ENCODE results near the gene ADAM8. TPM values are rescaled to one million over a fixed set of nuclear protein-coding genes. Genes with fewer than 3 reads are reported as not detected.
"Not testable (repeated sequence)": the region's sequence is repeated elsewhere in the genome, so short reads cannot be mapped to it uniquely, and the experiment has no call there.

The ADAM8 gene
- total RNA-seq, 1 experiment from 2014 or later: 3.7 TPM

DNA sequence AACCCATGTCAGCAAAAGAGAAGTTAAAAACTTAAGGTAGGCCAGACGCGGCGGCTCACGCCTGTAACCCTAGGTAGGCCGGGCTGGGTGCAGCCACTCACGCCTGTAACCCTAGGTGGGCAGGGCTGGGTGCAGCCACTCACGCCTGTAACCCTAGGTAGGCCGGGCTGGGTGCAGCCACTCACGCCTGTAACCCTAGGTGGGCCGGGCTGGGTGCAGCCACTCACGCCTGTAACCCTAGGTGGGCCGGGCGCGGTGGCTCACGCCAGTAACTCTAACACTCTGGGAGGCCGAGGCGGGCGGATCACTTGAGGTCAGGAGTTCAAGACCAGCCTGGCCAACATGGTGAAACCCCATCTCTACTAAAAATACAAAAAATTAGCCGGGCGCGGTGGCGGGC lies 54.9 kb downstream of the ADAM8 start:
- H3K36me3 ChIP-seq (ENCODE audit: control insufficient read depth, insufficient read depth, low read length); POLR2A ChIA-PET; H3K4me3 ChIP-seq (ENCODE audit: low read depth in 2 of 2, low read length in 2 of 2); H3K4me1 ChIP-seq (ENCODE audit: control insufficient read depth, insufficient read depth, low read length); H3K27ac ChIP-seq (ENCODE audit: low read length); BruUV-seq (replicated peaks); ATAC-seq; H3K9me3 ChIP-seq (ENCODE audit: control insufficient read depth, insufficient read depth, low read depth, low read length); intact Hi-C loops (cut with micrococcal nuclease; ENCODE audit: unreplicated experiment); DNase-seq (ENCODE audit: low read depth, low spot score); H3K27me3 ChIP-seq (ENCODE audit: control insufficient read depth, insufficient read depth, low read length); CTCF ChIA-PET; in situ Hi-C loops (cut with HindIII; ENCODE audit: low pct_unique_long_range_greater_than_20kb, low sequenced_read_pairs): not testable (repeated sequence)

GRCh38 chr10:133221331-133221730 lies 55.3 kb downstream of the ADAM8 start:
- ATAC-seq (no peak), DNase-seq (ENCODE audit: low read depth, low spot score) (no peak)
- H3K27me3 ChIP-seq (ENCODE audit: control insufficient read depth, insufficient read depth, low read length): no peaks in the 10 kb centered on the region
- no peaks in the 10 kb centered on the region for H3K9me3 ChIP-seq (ENCODE audit: control insufficient read depth, insufficient read depth, low read depth, low read length)
- POLR2A ChIA-PET: no interaction called here
- intact Hi-C loops (cut with micrococcal nuclease; ENCODE audit: unreplicated experiment): no loop called here
- TF ChIP-seq SIN3A (IDR thresholded peaks at IDR 0.05; ENCODE audit: borderline replicate concordance, insufficient read depth, low read depth, low read length) (no peak), CTCF (IDR thresholded peaks at IDR 0.05) (no peak), TCF7L2 (IDR thresholded peaks at IDR 0.05; ENCODE audit: low read depth, low read length) (no peak), POLR2AphosphoS5 (IDR thresholded peaks at IDR 0.05; ENCODE audit: low read depth, low read length) (no peak)
- TF ChIP-seq, protein P1, sequence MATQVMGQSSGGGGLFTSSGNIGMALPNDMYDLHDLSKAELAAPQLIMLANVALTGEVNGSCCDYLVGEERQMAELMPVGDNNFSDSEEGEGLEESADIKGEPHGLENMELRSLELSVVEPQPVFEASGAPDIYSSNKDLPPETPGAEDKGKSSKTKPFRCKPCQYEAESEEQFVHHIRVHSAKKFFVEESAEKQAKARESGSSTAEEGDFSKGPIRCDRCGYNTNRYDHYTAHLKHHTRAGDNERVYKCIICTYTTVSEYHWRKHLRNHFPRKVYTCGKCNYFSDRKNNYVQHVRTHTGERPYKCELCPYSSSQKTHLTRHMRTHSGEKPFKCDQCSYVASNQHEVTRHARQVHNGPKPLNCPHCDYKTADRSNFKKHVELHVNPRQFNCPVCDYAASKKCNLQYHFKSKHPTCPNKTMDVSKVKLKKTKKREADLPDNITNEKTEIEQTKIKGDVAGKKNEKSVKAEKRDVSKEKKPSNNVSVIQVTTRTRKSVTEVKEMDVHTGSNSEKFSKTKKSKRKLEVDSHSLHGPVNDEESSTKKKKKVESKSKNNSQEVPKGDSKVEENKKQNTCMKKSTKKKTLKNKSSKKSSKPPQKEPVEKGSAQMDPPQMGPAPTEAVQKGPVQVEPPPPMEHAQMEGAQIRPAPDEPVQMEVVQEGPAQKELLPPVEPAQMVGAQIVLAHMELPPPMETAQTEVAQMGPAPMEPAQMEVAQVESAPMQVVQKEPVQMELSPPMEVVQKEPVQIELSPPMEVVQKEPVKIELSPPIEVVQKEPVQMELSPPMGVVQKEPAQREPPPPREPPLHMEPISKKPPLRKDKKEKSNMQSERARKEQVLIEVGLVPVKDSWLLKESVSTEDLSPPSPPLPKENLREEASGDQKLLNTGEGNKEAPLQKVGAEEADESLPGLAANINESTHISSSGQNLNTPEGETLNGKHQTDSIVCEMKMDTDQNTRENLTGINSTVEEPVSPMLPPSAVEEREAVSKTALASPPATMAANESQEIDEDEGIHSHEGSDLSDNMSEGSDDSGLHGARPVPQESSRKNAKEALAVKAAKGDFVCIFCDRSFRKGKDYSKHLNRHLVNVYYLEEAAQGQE (IDR thresholded peaks at IDR 0.05; ENCODE audit: insufficient read depth in 1 of 2, low read depth in 2 of 2, low read length in 1 of 2): no peak
- no peaks in the 10 kb centered on the region for H3K36me3 ChIP-seq (ENCODE audit: control insufficient read depth, insufficient read depth, low read length)
- in situ Hi-C loops (cut with HindIII; ENCODE audit: low pct_unique_long_range_greater_than_20kb, low sequenced_read_pairs): no loop called here
- CTCF ChIA-PET: no interaction called here
- no peak overlapping the region for H3K4me3 ChIP-seq (ENCODE audit: low read depth in 2 of 2, low read length in 2 of 2)
- no peaks in the 10 kb centered on the region for H3K4me1 ChIP-seq (ENCODE audit: control insufficient read depth, insufficient read depth, low read length)
- no TSS peak for BruUV-seq (replicated peaks)
- no peak overlapping the region for H3K27ac ChIP-seq (ENCODE audit: low read length)

DNA sequence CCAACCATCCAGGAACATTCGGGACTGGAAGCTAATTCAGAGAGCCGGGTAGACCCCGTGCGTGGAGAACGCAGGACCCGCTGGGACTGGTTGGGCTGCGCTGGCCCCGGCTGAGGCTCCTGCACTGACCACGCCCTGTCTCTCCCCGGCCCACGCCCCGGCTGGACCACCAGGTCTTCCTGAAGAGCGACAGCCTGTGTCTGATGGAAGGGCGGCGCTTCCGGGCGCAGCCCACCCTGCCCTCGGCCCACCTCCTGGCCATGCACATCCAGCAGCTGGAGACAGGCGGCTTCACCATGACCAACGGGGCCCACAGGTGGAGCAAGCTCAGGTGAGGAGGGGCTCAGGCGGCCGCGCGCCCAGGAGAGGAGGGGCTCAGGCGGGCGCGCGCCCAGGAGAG lies 56.9 kb downstream of the ADAM8 start:
- in situ Hi-C loops (cut with HindIII; ENCODE audit: low pct_unique_long_range_greater_than_20kb, low sequenced_read_pairs): no loop called here
- Histone ChIP-seq H3K27ac (ENCODE audit: low read length) (no peak overlapping the region), H3K27me3 (ENCODE audit: control insufficient read depth, insufficient read depth, low read length) (no peaks in the 10 kb centered on the region), H3K4me1 (ENCODE audit: control insufficient read depth, insufficient read depth, low read length) (no peaks in the 10 kb centered on the region), H3K9me3 (ENCODE audit: control insufficient read depth, insufficient read depth, low read depth, low read length) (no peaks in the 10 kb centered on the region), H3K4me3 (ENCODE audit: low read depth in 2 of 2, low read length in 2 of 2) (no peak overlapping the region), H3K36me3 (ENCODE audit: control insufficient read depth, insufficient read depth, low read length) (no peaks in the 10 kb centered on the region)
- DNase-seq (ENCODE audit: low read depth, low spot score): no peak
- no peak for ATAC-seq
- intact Hi-C loops (cut with micrococcal nuclease; ENCODE audit: unreplicated experiment): no loop called here
- BruUV-seq (replicated peaks): no TSS peak
- TF ChIP-seq CTCF (IDR thresholded peaks at IDR 0.05) (no peak), POLR2AphosphoS5 (IDR thresholded peaks at IDR 0.05; ENCODE audit: low read depth, low read length) (no peak), TCF7L2 (IDR thresholded peaks at IDR 0.05; ENCODE audit: low read depth, low read length) (no peak), SIN3A (IDR thresholded peaks at IDR 0.05; ENCODE audit: borderline replicate concordance, insufficient read depth, low read depth, low read length) (no peak)
- TF ChIP-seq, protein P1 (IDR thresholded peaks at IDR 0.05; ENCODE audit: insufficient read depth in 1 of 2, low read depth in 2 of 2, low read length in 1 of 2): no peak
- POLR2A ChIA-PET: no interaction called here
- CTCF ChIA-PET: no interaction called here
